Liver (tissue), 9 donors: ENCODE results near the gene LCP2. TPM values are rescaled to one million over a fixed set of nuclear protein-coding genes. Genes with fewer than 3 reads are reported as not detected.

Experiments used
- DNase-seq: peaks from one replicate; pipeline ENCODE4 v3.0.0-alpha.2; 2017; ENCODE audit warnings: low spot score
- H3K27ac ChIP-seq, 2 donors: one replicate each; pipeline ENCODE4 v1.7.0; 2013; ENCODE audit warnings: inconsistent platforms in 2 of 2, low read length in 2 of 2, control low read depth in 1 of 2, low read depth in 1 of 2, mild to moderate bottlenecking in 1 of 2
- H3K27me3 ChIP-seq, 4 donors: one replicate each; pipeline versions ENCODE4 v1.6.1 to v1.7.0; 2013; ENCODE audit warnings: low read length in 3 of 4, inconsistent platforms in 1 of 4, mild to moderate bottlenecking in 1 of 4, moderate library complexity in 1 of 4; ENCODE audit not compliant: control insufficient read depth in 4 of 4, insufficient read depth in 4 of 4
- H3K36me3 ChIP-seq, 4 donors: one replicate each; pipeline versions ENCODE4 v1.6.1 to v1.7.0; 2013; ENCODE audit warnings: low read length in 3 of 4, mild to moderate bottlenecking in 3 of 4, low read depth in 1 of 4, moderate library complexity in 1 of 4; ENCODE audit not compliant: control insufficient read depth in 4 of 4, insufficient read depth in 3 of 4
- H3K4me1 ChIP-seq, 4 donors: one replicate each; pipeline versions ENCODE4 v1.6.1 to v1.7.0; 2013; ENCODE audit warnings: low read length in 3 of 4, mild to moderate bottlenecking in 3 of 4, moderate library complexity in 1 of 4; ENCODE audit not compliant: control insufficient read depth in 4 of 4, insufficient read depth in 4 of 4
- H3K4me3 ChIP-seq, 3 donors: one replicate each; pipeline versions ENCODE4 v1.6.1 to v1.7.0; 2013; ENCODE audit warnings: low read length in 3 of 3, control low read depth in 1 of 3, low read depth in 1 of 3, mild to moderate bottlenecking in 1 of 3
- H3K9ac ChIP-seq, 2 donors: one replicate each; pipeline ENCODE4 v1.7.0; 2013; ENCODE audit warnings: low read length in 2 of 2, mild to moderate bottlenecking in 2 of 2, moderate library complexity in 2 of 2, control low read depth in 1 of 2, low read depth in 1 of 2
- H3K9me3 ChIP-seq, 4 donors: one replicate each; pipeline versions ENCODE4 v1.6.1 to v1.7.0; 2013; ENCODE audit warnings: low read length in 3 of 4; ENCODE audit not compliant: control insufficient read depth in 4 of 4
- ATF3 ChIP-seq: IDR thresholded peaks from 2 replicates; pipeline ENCODE4 v1.6.1; 2016; ENCODE audit warnings: antibody characterized with exemption
- EGR1 ChIP-seq, 2 donors: IDR thresholded peaks; 2 replicates each; pipeline ENCODE4 v1.6.1; 2016 to 2018; ENCODE audit warnings: antibody characterized with exemption in 2 of 2, low read depth in 2 of 2
- FOXA1 ChIP-seq: IDR thresholded peaks from 2 replicates; pipeline ENCODE4 v1.6.1; 2016; ENCODE audit warnings: antibody characterized with exemption
- FOXA2 ChIP-seq: IDR thresholded peaks from 2 replicates; pipeline ENCODE4 v1.6.1; 2016; ENCODE audit warnings: antibody characterized with exemption
- GABPA ChIP-seq, 2 donors: IDR thresholded peaks in 1 of 2; conservative IDR thresholded peaks in 1 of 2; 2 replicates each; pipeline ENCODE4 v1.6.1; 2016; ENCODE audit warnings: antibody characterized with exemption in 2 of 2, mild to moderate bottlenecking in 1 of 2, moderate library complexity in 1 of 2
- HNF4A ChIP-seq, 2 donors: conservative IDR thresholded peaks; 2 replicates each; pipeline ENCODE4 v1.6.1; 2016; ENCODE audit warnings: antibody characterized with exemption in 2 of 2, mild to moderate bottlenecking in 2 of 2
- HNF4G ChIP-seq: IDR thresholded peaks from 2 replicates; pipeline ENCODE4 v1.6.1; 2016; ENCODE audit warnings: antibody characterized with exemption
- JUND ChIP-seq, 2 donors: IDR thresholded peaks; 2 replicates each; pipeline ENCODE4 v1.6.1; 2016; ENCODE audit warnings: antibody characterized with exemption in 2 of 2
- MAX ChIP-seq: IDR thresholded peaks from 2 replicates; pipeline ENCODE4 v1.6.1; 2016; ENCODE audit warnings: antibody characterized with exemption
- NR2F2 ChIP-seq: IDR thresholded peaks from 2 replicates; pipeline ENCODE4 v1.6.1; 2016; ENCODE audit warnings: antibody characterized with exemption
- RAD21 ChIP-seq, 2 donors: IDR thresholded peaks; 2 replicates each; pipeline ENCODE4 v1.6.1; 2016; ENCODE audit warnings: antibody characterized with exemption in 2 of 2, mild to moderate bottlenecking in 2 of 2
- RXRA ChIP-seq, 2 donors: IDR thresholded peaks; 2 replicates each; pipeline ENCODE4 v1.6.1; 2017 to 2018; ENCODE audit warnings: antibody characterized with exemption in 2 of 2, mild to moderate bottlenecking in 1 of 2
- SP1 ChIP-seq: IDR thresholded peaks from 2 replicates; pipeline ENCODE4 v1.6.1; 2018; ENCODE audit warnings: antibody characterized with exemption, mild to moderate bottlenecking
- TAF1 ChIP-seq: conservative IDR thresholded peaks from 2 replicates; pipeline ENCODE4 v1.6.1; 2016; ENCODE audit warnings: antibody characterized with exemption, mild to moderate bottlenecking
- YY1 ChIP-seq: IDR thresholded peaks from 2 replicates; pipeline ENCODE4 v1.6.1; 2016; ENCODE audit warnings: antibody characterized with exemption, mild to moderate bottlenecking
- ZBTB33 ChIP-seq: IDR thresholded peaks from 2 replicates; pipeline ENCODE4 v1.6.1; 2016; ENCODE audit warnings: antibody characterized with exemption
- WGBS: extraction: QIAGEN DNeasy Blood & Tissue Kit; methylation state at CpG from one replicate; pipeline ENCODE4 v1.1.7; 2013; 5-methylcytosine and 5-hydroxymethylcytosine counted together
- polyA plus RNA-seq, 2 donors: library from polyadenylated mRNA; stranded (reverse) in 1 of 2; unstranded in 1 of 2; fragments of 200-250 nt in 1 of 2; fragments of >200 nt in 1 of 2; fragmentation: Nextera tagmentation in 1 of 2; extraction: Ambion mirVana in 1 of 2; gene quantifications; one replicate each; pipeline versions ENCODE4 v1.2.1 to v1.2.3, GENCODE V29; 2013 to 2015
- total RNA-seq, 2 donors: library from RNA; depleted of rRNA; stranded (reverse); fragments of >200 nt; gene quantifications; one replicate each; pipeline ENCODE4 v1.2.3, GENCODE V29; 2014
- TF ChIP-seq, protein P1 (sequence below): fragments of 150-350 bp; IDR thresholded peaks from 2 replicates; pipeline ENCODE4 v1.5.1; 2017; ENCODE audit warnings: improper control_type of control experiment, low read depth, low read length; ENCODE audit not compliant: missing input control
- TF ChIP-seq, protein P2 (sequence below): IDR thresholded peaks from 2 replicates; pipeline ENCODE4 v1.6.1; 2016; ENCODE audit warnings: antibody characterized with exemption, mild to moderate bottlenecking
- donor health status: healthy.
- donor health status: healthy.
- donor health status: healthy.
- donor health status: healthy.
- donor health status: healthy.

LCP2 gene
- total RNA-seq (10 to 100 TPM in 1 of 2 donors, 1 to 10 TPM in 1; 7.3 to 16.3 TPM), polyA plus RNA-seq (1 to 10 TPM; 3.6 to 6.0 TPM)

GRCh38 chr5:170297589-170298462 is at the start of gene LCP2:
LCP2 (minus strand) TSS chr5:170297777; CDS start chr5:170297611, 166 bp downstream.
- no peaks in the 10 kb centered on the region for H3K27me3 ChIP-seq
- WGBS = 51% methylated on average over 10 of the region's 10 CpGs
- H3K36me3 ChIP-seq = no peaks in the 10 kb centered on the region
- no peak for TF ChIP-seq RAD21 (IDR thresholded peaks at IDR 0.05)
- peak; percentile 47 for TF ChIP-seq YY1
- H3K4me1 ChIP-seq = peaks cover 0 to 4% (median 0%) of the 10 kb centered on the region in 4 donors
- peak within 1 kb of the TSS; percentile 84 to 89 for H3K27ac ChIP-seq
- no peaks in the 10 kb centered on the region for H3K9me3 ChIP-seq
- peak within 1 kb of the TSS; percentile 56 to 57 for H3K9ac ChIP-seq
- H3K4me3 ChIP-seq = peak within 1 kb of the TSS; percentile 43 to 60 (median 56)
- DNase-seq = no peak

DNA sequence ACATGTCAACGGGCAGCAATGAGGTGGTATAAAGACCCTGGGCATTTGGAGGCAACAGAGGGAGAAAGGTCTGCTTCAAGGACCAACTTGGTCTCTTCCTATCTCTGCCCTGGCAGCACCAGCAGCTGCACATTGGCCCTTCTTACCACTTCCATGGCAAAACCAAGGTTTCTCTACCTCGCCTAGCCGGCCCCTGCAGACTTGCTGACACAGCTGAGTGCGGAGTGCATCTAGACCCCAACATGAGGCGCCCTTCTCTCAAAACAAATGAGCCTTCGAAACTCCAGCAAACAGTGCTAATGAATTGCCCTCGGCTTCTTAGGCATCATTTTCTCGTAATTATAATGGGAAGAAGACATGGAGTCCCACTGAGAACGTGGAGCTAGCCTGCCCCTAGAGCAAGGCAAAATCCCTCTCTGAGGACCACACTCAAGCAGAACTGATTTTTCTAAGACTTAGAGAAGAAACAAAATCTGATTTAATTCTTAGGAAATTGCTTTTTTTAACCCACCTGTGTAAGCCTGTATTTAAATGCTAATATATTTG is 49.5 kb upstream of the LCP2 start:
- Histone ChIP-seq H3K27ac (no peak overlapping the region), H3K4me1 (no peaks in the 10 kb centered on the region), H3K36me3 (no peaks in the 10 kb centered on the region), H3K27me3 (peaks cover 0 to 3% (median 0%) of the 10 kb centered on the region in 4 donors), H3K4me3 (no peak overlapping the region), H3K9me3 (peaks cover 0 to 2% (median under 1%) of the 10 kb centered on the region in 4 donors), H3K9ac (no peak overlapping the region)
- 76% methylated on average over 9 of the region's 9 CpGs for WGBS
- no peak for DNase-seq
- no peak for TF ChIP-seq TAF1
- no peak for TF ChIP-seq NR2F2
- no peak for TF ChIP-seq ATF3
- no peak for TF ChIP-seq YY1

GRCh38 chr5:170345971-170346370 is 48.4 kb upstream of the LCP2 start:
- WGBS = 80% methylated on average over 1 of the region's 1 CpG
- H3K4me3 ChIP-seq = no peak overlapping the region
- no peak for DNase-seq

More at GRCh38 chr5:170345971-170346370, 48.4 kb upstream of the LCP2 start:
- Histone ChIP-seq H3K27ac (no peak overlapping the region), H3K36me3 (no peaks in the 10 kb centered on the region), H3K4me1 (no peaks in the 10 kb centered on the region), H3K9me3 (peaks cover 0 to 2% (median 0%) of the 10 kb centered on the region in 4 donors), H3K9ac (no peak overlapping the region), H3K27me3 (peaks cover 0 to 6% (median 0%) of the 10 kb centered on the region in 4 donors)
- TF ChIP-seq, protein P1, sequence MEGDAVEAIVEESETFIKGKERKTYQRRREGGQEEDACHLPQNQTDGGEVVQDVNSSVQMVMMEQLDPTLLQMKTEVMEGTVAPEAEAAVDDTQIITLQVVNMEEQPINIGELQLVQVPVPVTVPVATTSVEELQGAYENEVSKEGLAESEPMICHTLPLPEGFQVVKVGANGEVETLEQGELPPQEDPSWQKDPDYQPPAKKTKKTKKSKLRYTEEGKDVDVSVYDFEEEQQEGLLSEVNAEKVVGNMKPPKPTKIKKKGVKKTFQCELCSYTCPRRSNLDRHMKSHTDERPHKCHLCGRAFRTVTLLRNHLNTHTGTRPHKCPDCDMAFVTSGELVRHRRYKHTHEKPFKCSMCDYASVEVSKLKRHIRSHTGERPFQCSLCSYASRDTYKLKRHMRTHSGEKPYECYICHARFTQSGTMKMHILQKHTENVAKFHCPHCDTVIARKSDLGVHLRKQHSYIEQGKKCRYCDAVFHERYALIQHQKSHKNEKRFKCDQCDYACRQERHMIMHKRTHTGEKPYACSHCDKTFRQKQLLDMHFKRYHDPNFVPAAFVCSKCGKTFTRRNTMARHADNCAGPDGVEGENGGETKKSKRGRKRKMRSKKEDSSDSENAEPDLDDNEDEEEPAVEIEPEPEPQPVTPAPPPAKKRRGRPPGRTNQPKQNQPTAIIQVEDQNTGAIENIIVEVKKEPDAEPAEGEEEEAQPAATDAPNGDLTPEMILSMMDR = no peak
- TF ChIP-seq SP1 = no peak
- TF ChIP-seq FOXA1 = no peak
- TF ChIP-seq EGR1 (IDR thresholded peaks at IDR 0.05; ENCODE audit: low read depth in 2 of 2) = no peak
- no peak for TF ChIP-seq HNF4A (conservative IDR thresholded peaks at IDR 0.05)
- no peak for TF ChIP-seq ZBTB33
- no peak for TF ChIP-seq GABPA (IDR thresholded peaks at IDR 0.05 in 1 of 2, conservative IDR thresholded peaks at IDR 0.05 in 1 of 2)
- no peak for TF ChIP-seq NR2F2
- no peak for TF ChIP-seq RXRA (IDR thresholded peaks at IDR 0.05)
- no peak for TF ChIP-seq HNF4G
- TF ChIP-seq RAD21 (IDR thresholded peaks at IDR 0.05) = no peak
- no peak for TF ChIP-seq JUND (IDR thresholded peaks at IDR 0.05)
- TF ChIP-seq YY1 = no peak
- TF ChIP-seq ATF3 = no peak
- no peak for TF ChIP-seq TAF1
- no peak for TF ChIP-seq FOXA2
- TF ChIP-seq MAX = no peak
- TF ChIP-seq, protein P2, sequence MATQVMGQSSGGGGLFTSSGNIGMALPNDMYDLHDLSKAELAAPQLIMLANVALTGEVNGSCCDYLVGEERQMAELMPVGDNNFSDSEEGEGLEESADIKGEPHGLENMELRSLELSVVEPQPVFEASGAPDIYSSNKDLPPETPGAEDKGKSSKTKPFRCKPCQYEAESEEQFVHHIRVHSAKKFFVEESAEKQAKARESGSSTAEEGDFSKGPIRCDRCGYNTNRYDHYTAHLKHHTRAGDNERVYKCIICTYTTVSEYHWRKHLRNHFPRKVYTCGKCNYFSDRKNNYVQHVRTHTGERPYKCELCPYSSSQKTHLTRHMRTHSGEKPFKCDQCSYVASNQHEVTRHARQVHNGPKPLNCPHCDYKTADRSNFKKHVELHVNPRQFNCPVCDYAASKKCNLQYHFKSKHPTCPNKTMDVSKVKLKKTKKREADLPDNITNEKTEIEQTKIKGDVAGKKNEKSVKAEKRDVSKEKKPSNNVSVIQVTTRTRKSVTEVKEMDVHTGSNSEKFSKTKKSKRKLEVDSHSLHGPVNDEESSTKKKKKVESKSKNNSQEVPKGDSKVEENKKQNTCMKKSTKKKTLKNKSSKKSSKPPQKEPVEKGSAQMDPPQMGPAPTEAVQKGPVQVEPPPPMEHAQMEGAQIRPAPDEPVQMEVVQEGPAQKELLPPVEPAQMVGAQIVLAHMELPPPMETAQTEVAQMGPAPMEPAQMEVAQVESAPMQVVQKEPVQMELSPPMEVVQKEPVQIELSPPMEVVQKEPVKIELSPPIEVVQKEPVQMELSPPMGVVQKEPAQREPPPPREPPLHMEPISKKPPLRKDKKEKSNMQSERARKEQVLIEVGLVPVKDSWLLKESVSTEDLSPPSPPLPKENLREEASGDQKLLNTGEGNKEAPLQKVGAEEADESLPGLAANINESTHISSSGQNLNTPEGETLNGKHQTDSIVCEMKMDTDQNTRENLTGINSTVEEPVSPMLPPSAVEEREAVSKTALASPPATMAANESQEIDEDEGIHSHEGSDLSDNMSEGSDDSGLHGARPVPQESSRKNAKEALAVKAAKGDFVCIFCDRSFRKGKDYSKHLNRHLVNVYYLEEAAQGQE = no peak
